Spleen (tissue), 11 donors: ENCODE measurements around the gene RPL7A. TPM values are rescaled to one million over a fixed set of nuclear protein-coding genes. Genes with fewer than 3 reads are reported as not detected.
"Not testable (repeated sequence)": the region's sequence is repeated elsewhere in the genome, so short reads cannot be mapped to it uniquely, and the experiment has no call there.

Experiments used
- DNase-seq: peaks from one replicate; pipeline ENCODE4 v3.0.0-alpha.2; 2020
- H3K27ac ChIP-seq, 8 donors: fragments of 200-600 bp; sonication (generic) in 7 of 8; 1 replicate in 4 of 8; 2 replicates in 4 of 8; pipeline versions ENCODE4 v1.5.0 to v1.8.0; 2016 to 2021; ENCODE audit warnings: inconsistent platforms in 4 of 8, mild to moderate bottlenecking in 4 of 8, moderate library complexity in 1 of 8
- H3K27me3 ChIP-seq, 7 donors: fragments of 200-600 bp; sonication (generic) in 6 of 7; replicated peaks in 1 of 7; 1 replicate in 4 of 7; 2 replicates in 3 of 7; pipeline versions ENCODE4 v1.5.0 to v1.8.0; 2016 to 2021; ENCODE audit warnings: inconsistent platforms in 3 of 7, mild to moderate bottlenecking in 1 of 7
- H3K36me3 ChIP-seq, 6 donors: fragments of 200-600 bp; sonication (generic) in 5 of 6; 1 replicate in 4 of 6; 2 replicates in 2 of 6; pipeline versions ENCODE4 v1.5.0 to v1.8.0; 2016 to 2021; ENCODE audit warnings: inconsistent platforms in 2 of 6
- H3K4me1 ChIP-seq, 6 donors: fragments of 200-600 bp; sonication (generic) in 5 of 6; 1 replicate in 3 of 6; 2 replicates in 3 of 6; pipeline versions ENCODE4 v1.5.0 to v1.8.0; 2016 to 2021; ENCODE audit warnings: inconsistent platforms in 3 of 6
- H3K4me3 ChIP-seq, 8 donors: fragments of 200-600 bp; sonication (generic) in 7 of 8; 1 replicate in 4 of 8; 2 replicates in 4 of 8; pipeline versions ENCODE4 v1.5.0 to v1.8.0; 2016 to 2021; ENCODE audit warnings: inconsistent platforms in 4 of 8, mild to moderate bottlenecking in 4 of 8, moderate library complexity in 2 of 8
- H3K9me3 ChIP-seq, 8 donors: fragments of 200-600 bp; sonication (generic) in 7 of 8; 1 replicate in 4 of 8; 2 replicates in 4 of 8; pipeline versions ENCODE4 v1.5.0 to v1.8.0; 2016 to 2021; ENCODE audit warnings: inconsistent platforms in 4 of 8
- CTCF ChIP-seq, 11 experiments: fragments of 200-600 bp in 7 of 11; fragments of 450-650 bp in 4 of 11; sonication (generic) in 4 of 11; IDR thresholded peaks in 8 of 11; conservative IDR thresholded peaks in 3 of 11; 1 replicate in 7 of 11; 2 replicates in 4 of 11; pipeline versions ENCODE4 v1.4.0 to v1.8.0; 2016 to 2021; ENCODE audit warnings: antibody characterized with exemption in 11 of 11, inconsistent platforms in 4 of 11, mild to moderate bottlenecking in 1 of 11
- POLR2A ChIP-seq, 3 donors: fragments of 450-650 bp; IDR thresholded peaks; one replicate each; pipeline ENCODE4 v1.5.1; 2017; ENCODE audit warnings: antibody characterized with exemption in 3 of 3, mild to moderate bottlenecking in 1 of 3
- POLR2AphosphoS5 ChIP-seq, 3 donors: sonication (generic); formaldehyde crosslinking; IDR thresholded peaks; one replicate each; pipeline ENCODE4 v1.5.1; 2017; ENCODE audit warnings: antibody characterized with exemption in 3 of 3
- WGBS, 5 donors: extraction: QIAGEN DNeasy Blood & Tissue Kit in 3 of 5; methylation state at CpG; one replicate each; pipeline versions ENCODE4 v1.1.5 to v1.1.7; 2013 to 2018; 5-methylcytosine and 5-hydroxymethylcytosine counted together
- intact Hi-C: fragments of 100-400 bp; cut with DNase I; formaldehyde crosslinking; loops from one replicate; pipeline ENCODE4 v1.15.0; 2023; ENCODE audit warnings: low total_unique reads
- polyA plus RNA-seq, 3 donors: library from polyadenylated mRNA; stranded (reverse); fragments of 200-250 nt; gene quantifications; one replicate each; pipeline ENCODE4 v1.2.1, GENCODE V29; 2013
- total RNA-seq, 7 donors: library from RNA; depleted of rRNA in 3 of 7; stranded (reverse); fragments of >200 nt in 3 of 7; fragmentation: NEBNext Ultra II Directional in 4 of 7; extraction: Animal tissue kit (Norgen Biotek cat#: 25700) in 4 of 7; gene quantifications; one replicate each; pipeline versions ENCODE4 v1.1.0 to v1.2.1, GENCODE V29; 2016 to 2021
- donor health status: healthy with polysubstance abuse.
- donor health status: DM: no; HTN: no; CAD: no; lungs with moderate emphysema.
- donor health status: DM: no; HTN: no; CAD: no.
- donor health status: Bipolar disorder and iron deficiency.
- donor health status: healthy.
- donor health status: DM: no; HTN: no; CAD: no.
- donor health status: DM: yes; HTN: yes; CAD: no.

Gene RPL7A
- total and polyA plus RNA-seq, 10 donors: 1,381 to 6,342 (median 1,755) TPM

GRCh38 chr9:133389025-133389557 is 41.1 kb downstream of the RPL7A start:
- Histone ChIP-seq H3K36me3 (no peaks in the 10 kb centered on the region), H3K27ac (no peak overlapping the region), H3K4me3 (no peak overlapping the region), H3K27me3 (peaks cover 0 to 29% (median 0%) of the 10 kb centered on the region in 7 donors), H3K9me3 (no peaks in the 10 kb centered on the region), H3K4me1 (peaks cover 0 to 8% (median 0%) of the 10 kb centered on the region in 6 donors)
- DNase-seq: no peak
- intact Hi-C loops: no loop called here
- 96 to 98% (median 97%) methylated on average over 11 to 12 of the region's 12 CpGs for WGBS, 5 donors
- no peak for TF ChIP-seq POLR2AphosphoS5 (IDR thresholded peaks at IDR 0.05)
- no peak for TF ChIP-seq POLR2A (IDR thresholded peaks at IDR 0.05)
- TF ChIP-seq CTCF (IDR thresholded peaks at IDR 0.05 in 8 of 11, conservative IDR thresholded peaks at IDR 0.05 in 3 of 11): no peak

- peaks cover 0 to 10% (median 0%) of the 10 kb centered on the region in 6 donors for H3K4me1 ChIP-seq
- no peak overlapping the region for H3K4me3 ChIP-seq
- TF ChIP-seq POLR2A (IDR thresholded peaks at IDR 0.05) (no peak), POLR2AphosphoS5 (IDR thresholded peaks at IDR 0.05) (no peak), CTCF (IDR thresholded peaks at IDR 0.05 in 8 of 11, conservative IDR thresholded peaks at IDR 0.05 in 3 of 11) (no peak)
- no peaks in the 10 kb centered on the region for H3K9me3 ChIP-seq
- DNase-seq: no peak
- H3K27ac ChIP-seq: no peak overlapping the region
- intact Hi-C loops: no loop called here
- H3K27me3 ChIP-seq: peaks cover 0 to 34% (median 0%) of the 10 kb centered on the region in 7 donors
- 80 to 92% (median 89%) methylated on average over 13 of the region's 13 CpGs for WGBS, 5 donors
- no peaks in the 10 kb centered on the region for H3K36me3 ChIP-seq
Measured at GRCh38 chr9:133389562-133389961, 41.5 kb downstream of the RPL7A start.

- no peaks in the 10 kb centered on the region for H3K36me3 ChIP-seq
- TF ChIP-seq POLR2A (IDR thresholded peaks at IDR 0.05) (no peak), CTCF (IDR thresholded peaks at IDR 0.05 in 8 of 11, conservative IDR thresholded peaks at IDR 0.05 in 3 of 11) (no peak), POLR2AphosphoS5 (IDR thresholded peaks at IDR 0.05) (no peak)
- H3K4me1 ChIP-seq: peaks cover 0 to 22% (median 0%) of the 10 kb centered on the region in 6 donors
- H3K27me3 ChIP-seq: peaks cover 0 to 41% (median 0%) of the 10 kb centered on the region in 7 donors
- H3K27ac ChIP-seq: no peak overlapping the region
- DNase-seq: no peak
- no peak overlapping the region for H3K4me3 ChIP-seq
- H3K9me3 ChIP-seq: no peaks in the 10 kb centered on the region
- intact Hi-C loops: no loop called here
- WGBS, 5 donors: 82 to 89% (median 83%) methylated on average over 7 of the region's 7 CpGs
Measured at GRCh38 chr9:133390713-133391112, 42.7 kb downstream of the RPL7A start.

- DNase-seq, H3K27ac ChIP-seq, H3K9me3 ChIP-seq, H3K4me3 ChIP-seq, intact Hi-C loops, H3K36me3 ChIP-seq: not testable (repeated sequence)
- Histone ChIP-seq H3K4me1 (peaks cover 0 to 21% (median 0%) of the 10 kb centered on the region in 6 donors), H3K27me3 (peaks cover 0 to 41% (median 0%) of the 10 kb centered on the region in 7 donors)
- WGBS, 5 donors: 53 to 73% (median 64%) methylated on average over 2 to 3 of the region's 4 CpGs
Measured at GRCh38 chr9:133391449-133391848, 43.4 kb downstream of the RPL7A start.

GRCh38 chr9:133392308-133392707 is 44.3 kb downstream of the RPL7A start:
- H3K9me3 ChIP-seq: not testable (repeated sequence)

More at GRCh38 chr9:133392308-133392707, 44.3 kb downstream of the RPL7A start:
- peaks cover 0 to 15% (median 0%) of the 10 kb centered on the region in 6 donors for H3K4me1 ChIP-seq
- H3K4me3 ChIP-seq, DNase-seq, H3K27ac ChIP-seq, H3K36me3 ChIP-seq, intact Hi-C loops: not testable (repeated sequence)
- H3K27me3 ChIP-seq: peaks cover 0 to 41% (median 0%) of the 10 kb centered on the region in 7 donors
- 95 to 100% (median 97%) methylated on average over 3 of the region's 3 CpGs for WGBS, 5 donors
